ENCODE measurements around the gene TOPAZ1. TPM values are rescaled to one million over a fixed set of nuclear protein-coding genes. Genes with fewer than 3 reads are reported as not detected.

TOPAZ1 gene
- total and polyA plus RNA-seq, 9 of the 15 experiments (the other 6 are each of a cell fraction or from before 2014, with no cell fraction given): 0.01 TPM; not detected in 8

GRCh38 chr3:44235604-44236484 is 5.8 kb upstream of the TOPAZ1 start (continued):
- TF ChIP-seq, protein P1, sequence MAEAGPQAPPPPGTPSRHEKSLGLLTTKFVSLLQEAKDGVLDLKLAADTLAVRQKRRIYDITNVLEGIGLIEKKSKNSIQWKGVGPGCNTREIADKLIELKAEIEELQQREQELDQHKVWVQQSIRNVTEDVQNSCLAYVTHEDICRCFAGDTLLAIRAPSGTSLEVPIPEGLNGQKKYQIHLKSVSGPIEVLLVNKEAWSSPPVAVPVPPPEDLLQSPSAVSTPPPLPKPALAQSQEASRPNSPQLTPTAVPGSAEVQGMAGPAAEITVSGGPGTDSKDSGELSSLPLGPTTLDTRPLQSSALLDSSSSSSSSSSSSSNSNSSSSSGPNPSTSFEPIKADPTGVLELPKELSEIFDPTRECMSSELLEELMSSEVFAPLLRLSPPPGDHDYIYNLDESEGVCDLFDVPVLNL (CRISPR knock-in tag; IDR thresholded peaks at IDR 0.05; ENCODE audit: low read depth): no peak
- TF ChIP-seq ILK (tag; IDR thresholded peaks at IDR 0.05; ENCODE audit: borderline replicate concordance, low read depth): no peak
- peak; percentile 37; the same call in 1 of the 2 replicates for TF ChIP-seq ZNF174 (CRISPR knock-in tag; IDR thresholded peaks at IDR 0.05)
- no peak for TF ChIP-seq PPARD (CRISPR knock-in tag; IDR thresholded peaks at IDR 0.05)
- TF ChIP-seq FOS (IDR thresholded peaks at IDR 0.05; ENCODE audit: extremely low read depth, insufficient read length): peak; percentile 80
- peak; percentile 78; the same call in 1 of the 2 replicates for TF ChIP-seq THRAP3 (IDR thresholded peaks at IDR 0.05; ENCODE audit: borderline replicate concordance)
- 0 out of 4 replicates have a peak, but pooled peaks of 1 of the 2 experiments have one; percentile 5 for TF ChIP-seq KDM1A (IDR thresholded peaks at IDR 0.05)
- TF ChIP-seq, protein P2, sequence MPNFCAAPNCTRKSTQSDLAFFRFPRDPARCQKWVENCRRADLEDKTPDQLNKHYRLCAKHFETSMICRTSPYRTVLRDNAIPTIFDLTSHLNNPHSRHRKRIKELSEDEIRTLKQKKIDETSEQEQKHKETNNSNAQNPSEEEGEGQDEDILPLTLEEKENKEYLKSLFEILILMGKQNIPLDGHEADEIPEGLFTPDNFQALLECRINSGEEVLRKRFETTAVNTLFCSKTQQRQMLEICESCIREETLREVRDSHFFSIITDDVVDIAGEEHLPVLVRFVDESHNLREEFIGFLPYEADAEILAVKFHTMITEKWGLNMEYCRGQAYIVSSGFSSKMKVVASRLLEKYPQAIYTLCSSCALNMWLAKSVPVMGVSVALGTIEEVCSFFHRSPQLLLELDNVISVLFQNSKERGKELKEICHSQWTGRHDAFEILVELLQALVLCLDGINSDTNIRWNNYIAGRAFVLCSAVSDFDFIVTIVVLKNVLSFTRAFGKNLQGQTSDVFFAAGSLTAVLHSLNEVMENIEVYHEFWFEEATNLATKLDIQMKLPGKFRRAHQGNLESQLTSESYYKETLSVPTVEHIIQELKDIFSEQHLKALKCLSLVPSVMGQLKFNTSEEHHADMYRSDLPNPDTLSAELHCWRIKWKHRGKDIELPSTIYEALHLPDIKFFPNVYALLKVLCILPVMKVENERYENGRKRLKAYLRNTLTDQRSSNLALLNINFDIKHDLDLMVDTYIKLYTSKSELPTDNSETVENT (CRISPR knock-in tag; IDR thresholded peaks at IDR 0.05): no peak
- TF ChIP-seq ZNF224 (CRISPR knock-in tag; IDR thresholded peaks at IDR 0.05): no peak
- no peak for TF ChIP-seq ZNF280B (CRISPR knock-in tag; IDR thresholded peaks at IDR 0.05)
- TF ChIP-seq, protein P3, sequence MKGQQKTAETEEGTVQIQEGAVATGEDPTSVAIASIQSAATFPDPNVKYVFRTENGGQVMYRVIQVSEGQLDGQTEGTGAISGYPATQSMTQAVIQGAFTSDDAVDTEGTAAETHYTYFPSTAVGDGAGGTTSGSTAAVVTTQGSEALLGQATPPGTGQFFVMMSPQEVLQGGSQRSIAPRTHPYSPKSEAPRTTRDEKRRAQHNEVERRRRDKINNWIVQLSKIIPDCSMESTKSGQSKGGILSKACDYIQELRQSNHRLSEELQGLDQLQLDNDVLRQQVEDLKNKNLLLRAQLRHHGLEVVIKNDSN (CRISPR knock-in tag; IDR thresholded peaks at IDR 0.05): no peak
- no peak for TF ChIP-seq TGIF2 (CRISPR knock-in tag; IDR thresholded peaks at IDR 0.05)
- TF ChIP-seq MXI1 (IDR thresholded peaks at IDR 0.05; ENCODE audit: low read depth, low read length): 0 out of 2 replicates have a peak, but pooled peaks have one; percentile 39
- TF ChIP-seq, protein P4, sequence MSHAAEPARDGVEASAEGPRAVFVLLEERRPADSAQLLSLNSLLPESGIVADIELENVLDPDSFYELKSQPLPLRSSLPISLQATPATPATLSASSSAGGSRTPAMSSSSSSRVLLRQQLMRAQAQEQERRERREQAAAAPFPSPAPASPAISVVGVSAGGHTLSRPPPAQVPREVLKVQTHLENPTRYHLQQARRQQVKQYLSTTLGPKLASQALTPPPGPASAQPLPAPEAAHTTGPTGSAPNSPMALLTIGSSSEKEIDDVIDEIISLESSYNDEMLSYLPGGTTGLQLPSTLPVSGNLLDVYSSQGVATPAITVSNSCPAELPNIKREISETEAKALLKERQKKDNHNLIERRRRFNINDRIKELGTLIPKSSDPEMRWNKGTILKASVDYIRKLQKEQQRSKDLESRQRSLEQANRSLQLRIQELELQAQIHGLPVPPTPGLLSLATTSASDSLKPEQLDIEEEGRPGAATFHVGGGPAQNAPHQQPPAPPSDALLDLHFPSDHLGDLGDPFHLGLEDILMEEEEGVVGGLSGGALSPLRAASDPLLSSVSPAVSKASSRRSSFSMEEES (CRISPR knock-in tag; IDR thresholded peaks at IDR 0.05): no peak
- TF ChIP-seq MAFK (IDR thresholded peaks at IDR 0.05; ENCODE audit: low read length): peak; percentile 36; the same call in 1 of the 2 replicates
- TF ChIP-seq BMI1 (IDR thresholded peaks at IDR 0.05; ENCODE audit: low read length): no peak
- TF ChIP-seq TOE1 (IDR thresholded peaks at IDR 0.05; ENCODE audit: borderline replicate concordance): peak; percentile 47; the same call in 1 of the 2 replicates
- TF ChIP-seq TOE1 (CRISPR knock-in tag; IDR thresholded peaks at IDR 0.05; ENCODE audit: borderline replicate concordance, low read depth): no peak
- TF ChIP-seq TCFL5 (CRISPR knock-in tag; conservative IDR thresholded peaks at IDR 0.05): no peak

Measured in K562 (cell line).